HepG2 (cell line): ENCODE measurements around the gene TDRD9. TPM values are rescaled to one million over a fixed set of nuclear protein-coding genes. Genes with fewer than 3 reads are reported as not detected.
A peak's percentile ranks its signal among the peaks of the same experiment; 100 is the strongest.

ENCODE experiments used
- CEBPZ ChIP-seq: IDR thresholded peaks from 2 replicates; pipeline ENCODE4 v1.6.1; 2012; ENCODE audit warnings: low read length, improper control_type of control experiment
- DPF2 ChIP-seq: sonication (generic); formaldehyde crosslinking; IDR thresholded peaks from 2 replicates; pipeline ENCODE4 v1.4.0; 2020; ENCODE audit warnings: mild to moderate bottlenecking, low read depth, missing genetic modification reagents, borderline replicate concordance
- EED ChIP-seq: sonication (generic); formaldehyde crosslinking; IDR thresholded peaks from 2 replicates; pipeline ENCODE4 v1.5.0; 2020; ENCODE audit warnings: mild to moderate bottlenecking, missing genetic modification reagents
- ELF1 ChIP-seq: sonication (generic); formaldehyde crosslinking; IDR thresholded peaks from 2 replicates; pipeline ENCODE4 v1.4.0; 2020; ENCODE audit warnings: missing genetic modification reagents
- GTF2F1 ChIP-seq: fragments of 150-350 bp; IDR thresholded peaks from 2 replicates; pipeline ENCODE4 v1.6.1; 2014; ENCODE audit warnings: low read length
- IRF2 ChIP-seq: IDR thresholded peaks from 2 replicates; pipeline ENCODE4 v1.6.1; 2018; ENCODE audit warnings: missing genetic modification reagents, missing compliant biosample characterization
- POLR2A ChIP-seq, 2 experiments: IDR thresholded peaks; 2 replicates each; pipeline ENCODE4 v1.6.1; 2011; ENCODE audit warnings: low read depth in 2 of 2, low read length in 2 of 2, mild to moderate bottlenecking in 1 of 2, moderate library complexity in 1 of 2; ENCODE audit not compliant: insufficient read depth in 1 of 2
- RFX1 ChIP-seq: fragments of 450-650 bp; IDR thresholded peaks from 2 replicates; pipeline ENCODE4 v1.6.1; 2017
- RNF219 ChIP-seq: sonication (generic); formaldehyde crosslinking; IDR thresholded peaks from 2 replicates; pipeline ENCODE4 v1.5.0; 2020; ENCODE audit warnings: mild to moderate bottlenecking, missing genetic modification reagents
- SALL2 ChIP-seq: sonication (generic); formaldehyde crosslinking; IDR thresholded peaks from 2 replicates; pipeline ENCODE4 v1.8.1; 2023; ENCODE audit warnings: mild to moderate bottlenecking, missing genetic modification reagents, inconsistent platforms
- ZBTB42 ChIP-seq: sonication (generic); formaldehyde crosslinking; IDR thresholded peaks from 2 replicates; pipeline ENCODE4 v1.5.0; 2020; ENCODE audit warnings: mild to moderate bottlenecking, missing genetic modification reagents
- ZMAT3 ChIP-seq: sonication (generic); formaldehyde crosslinking; conservative IDR thresholded peaks from 2 replicates; pipeline ENCODE4 v1.7.0; 2021; ENCODE audit warnings: missing genetic modification reagents
- ZNF362 ChIP-seq: sonication (generic); formaldehyde crosslinking; IDR thresholded peaks from 2 replicates; pipeline ENCODE4 v1.4.0; 2020; ENCODE audit warnings: missing genetic modification reagents, mild to moderate bottlenecking, borderline replicate concordance
- ZNF383 ChIP-seq: sonication (generic); formaldehyde crosslinking; IDR thresholded peaks from 2 replicates; pipeline ENCODE4 v1.4.0; 2020; ENCODE audit warnings: missing genetic modification reagents, mild to moderate bottlenecking, borderline replicate concordance
- ZNF430 ChIP-seq: sonication (generic); formaldehyde crosslinking; IDR thresholded peaks from 2 replicates; pipeline ENCODE4 v1.9.0; 2021; ENCODE audit warnings: mild to moderate bottlenecking, missing genetic modification reagents
- ZNF563 ChIP-seq: sonication (generic); formaldehyde crosslinking; IDR thresholded peaks from 2 replicates; pipeline ENCODE4 v1.8.0; 2022; ENCODE audit warnings: mild to moderate bottlenecking, moderate library complexity, missing genetic modification reagents
- ZNF644 ChIP-seq: IDR thresholded peaks from 2 replicates; pipeline ENCODE4 v1.6.1; 2016; ENCODE audit warnings: low read depth
- ZNF687 ChIP-seq: sonication (generic); formaldehyde crosslinking; IDR thresholded peaks from 2 replicates; pipeline ENCODE4 v1.5.1; 2020; ENCODE audit warnings: mild to moderate bottlenecking, missing genetic modification reagents, moderate library complexity
- ZNF709 ChIP-seq: sonication (generic); formaldehyde crosslinking; IDR thresholded peaks from 2 replicates; pipeline ENCODE4 v1.5.0; 2020; ENCODE audit warnings: mild to moderate bottlenecking, missing genetic modification reagents
- ZNF772 ChIP-seq: sonication (generic); formaldehyde crosslinking; IDR thresholded peaks from 2 replicates; pipeline ENCODE4 v1.5.0; 2020; ENCODE audit warnings: mild to moderate bottlenecking, missing genetic modification reagents
- polyA plus RNA-seq, 8 experiments: library from polyadenylated mRNA; depleted of rRNA in 3 of 8; stranded (reverse) in 7 of 8; unstranded in 1 of 8; fragments of >200 nt; fragmentation: Illumina TruSeq in 4 of 8; extraction: Trizol in 4 of 8; gene quantifications; 2 replicates each; pipeline versions ENCODE4 v1.2.1 to v1.2.3, GENCODE V29; 2011 to 2016; ENCODE audit warnings: low read depth in 4 of 8, missing spikeins in 1 of 8, mixed read lengths in 1 of 8; ENCODE audit not compliant: insufficient read depth in 1 of 8
- total RNA-seq, 5 experiments: library from RNA; depleted of rRNA; stranded (reverse); fragments of >200 nt; fragmentation: Illumina TruSeq; extraction: Trizol; gene quantifications; 2 replicates each; pipeline ENCODE4 v1.2.3, GENCODE V29; 2016; ENCODE audit warnings: low read depth in 1 of 5

TDRD9 gene
- total and polyA plus RNA-seq, 2 of the 13 experiments (the other 11 are each of a cell fraction or from before 2014, with no cell fraction given), result not detected

GRCh38 chr14:103886304-103887169 lies 41.7 kb upstream of the TDRD9 start (continued):
- peak; percentile 46 for TF ChIP-seq ZNF687 (CRISPR knock-in tag)
- TF ChIP-seq ZNF383 (CRISPR knock-in tag), result no peak
- TF ChIP-seq ZMAT3 (CRISPR knock-in tag), result no peak
- TF ChIP-seq POLR2A (IDR thresholded peaks at IDR 0.05; ENCODE audit: insufficient read depth in 1 of 2, low read depth in 2 of 2, low read length in 2 of 2), result no peak
- 0 out of 2 replicates have a peak, but pooled peaks have one; percentile 54 for TF ChIP-seq DPF2
- peak; percentile 53; the same call in 1 of the 2 replicates for TF ChIP-seq ZNF709
- TF ChIP-seq EED (CRISPR knock-in tag), result no peak
- no peak for TF ChIP-seq ZNF772 (CRISPR knock-in tag)
- TF ChIP-seq ZBTB42, result no peak
- TF ChIP-seq RNF219, result no peak
- TF ChIP-seq ZNF430 (CRISPR knock-in tag), result no peak
- TF ChIP-seq SALL2 (CRISPR knock-in tag), result no peak
- no peak for TF ChIP-seq RFX1
- TF ChIP-seq ZNF362, result peak; percentile 44; the same call in 1 of the 2 replicates
- no peak for TF ChIP-seq ELF1
- TF ChIP-seq GTF2F1, result no peak
- no peak for TF ChIP-seq CEBPZ
- 0 out of 2 replicates have a peak, but pooled peaks have one; percentile 23 for TF ChIP-seq ZNF563 (CRISPR knock-in tag)
- TF ChIP-seq IRF2 (CRISPR knock-in tag), result no peak
- no peak for TF ChIP-seq ZNF644
